ENCODE data around the gene RBM38.

- TF ChIP-seq CTCF (IDR thresholded peaks at IDR 0.05), result no peak
- no peak for TF ChIP-seq EP300 (IDR thresholded peaks at IDR 0.05)
- TF ChIP-seq POLR2A (IDR thresholded peaks at IDR 0.05), result no peak
- no peak for TF ChIP-seq POLR2AphosphoS5 (IDR thresholded peaks at IDR 0.05)
Observed at GRCh38 chr20:57422254-57422653, 31.1 kb downstream of the RBM38 start.
